HT-29 (cell line): ENCODE measurements around the gene SFXN1. TPM values are rescaled to one million over a fixed set of nuclear protein-coding genes. Genes with fewer than 3 reads are reported as not detected.

Source experiments
- DNase-seq: peaks from one replicate; pipeline ENCODE4 v3.0.0-alpha.2; 2015; ENCODE audit warnings: low spot score
- total RNA-seq: library from RNA; depleted of rRNA; stranded (reverse); fragments of >200 nt; shearing (Covaris generic); gene quantifications from 2 replicates; pipeline ENCODE4 v1.2.3, GENCODE V29; 2014

Gene SFXN1
- total RNA-seq, 1 experiment from 2014 or later = 137 TPM

- no peak for DNase-seq
Observed at GRCh38 chr5:175465282-175465681, 13.1 kb upstream of the SFXN1 start.

GRCh38 chr5:175466700-175467318 is 11.6 kb upstream of the SFXN1 start:
- DNase-seq = no peak

- no peak for DNase-seq
Observed at GRCh38 chr5:175467983-175468690, 10.2 kb upstream of the SFXN1 start.

GRCh38 chr5:175468892-175469291 is 9.5 kb upstream of the SFXN1 start:
- no peak for DNase-seq

GRCh38 chr5:175469916-175470315 is 8.4 kb upstream of the SFXN1 start:
- no peak for DNase-seq

GRCh38 chr5:175470781-175471180 is 7.6 kb upstream of the SFXN1 start:
- DNase-seq = no peak

GRCh38 chr5:175471196-175471595 is 7.2 kb upstream of the SFXN1 start:
- DNase-seq = no peak

- DNase-seq = no peak
Observed at GRCh38 chr5:175471628-175472027, 6.7 kb upstream of the SFXN1 start.

- no peak for DNase-seq
Observed at GRCh38 chr5:175472378-175472777, 6.0 kb upstream of the SFXN1 start.

GRCh38 chr5:175475248-175475647 is 3.1 kb upstream of the SFXN1 start:
- DNase-seq = no peak

GRCh38 chr5:175477440-175477839 is 920 bp upstream of the SFXN1 start:
- DNase-seq = no peak

- DNase-seq = no peak
Observed at GRCh38 chr5:175478008-175478383, 364 bp upstream of the SFXN1 start.

- DNase-seq = peak; percentile 28
Observed at GRCh38 chr5:175479125-175479881, 943 bp downstream of the SFXN1 start.

GRCh38 chr5:175483337-175483736 is 5.0 kb downstream of the SFXN1 start:
- no peak for DNase-seq

GRCh38 chr5:175484322-175484721 is 6.0 kb downstream of the SFXN1 start:
- DNase-seq = no peak

- DNase-seq = no peak
Observed at GRCh38 chr5:175484829-175485228, 6.5 kb downstream of the SFXN1 start.

- no peak for DNase-seq
Observed at GRCh38 chr5:175485631-175486030, 7.3 kb downstream of the SFXN1 start.

- no peak for DNase-seq
Observed at GRCh38 chr5:175487514-175488222, 9.3 kb downstream of the SFXN1 start.

GRCh38 chr5:175489693-175490443 is 11.5 kb downstream of the SFXN1 start:
- DNase-seq = no peak

- no peak for DNase-seq
Observed at GRCh38 chr5:175491223-175491622, 12.9 kb downstream of the SFXN1 start.

GRCh38 chr5:175493260-175493659 is 14.9 kb downstream of the SFXN1 start:
- DNase-seq = no peak
